Measurements from ENCODE around the gene RFTN1.

- no peak for TF ChIP-seq CREB1 (CRISPR knock-in tag; IDR thresholded peaks at IDR 0.05; ENCODE audit: low read depth)
- TF ChIP-seq, protein P1, sequence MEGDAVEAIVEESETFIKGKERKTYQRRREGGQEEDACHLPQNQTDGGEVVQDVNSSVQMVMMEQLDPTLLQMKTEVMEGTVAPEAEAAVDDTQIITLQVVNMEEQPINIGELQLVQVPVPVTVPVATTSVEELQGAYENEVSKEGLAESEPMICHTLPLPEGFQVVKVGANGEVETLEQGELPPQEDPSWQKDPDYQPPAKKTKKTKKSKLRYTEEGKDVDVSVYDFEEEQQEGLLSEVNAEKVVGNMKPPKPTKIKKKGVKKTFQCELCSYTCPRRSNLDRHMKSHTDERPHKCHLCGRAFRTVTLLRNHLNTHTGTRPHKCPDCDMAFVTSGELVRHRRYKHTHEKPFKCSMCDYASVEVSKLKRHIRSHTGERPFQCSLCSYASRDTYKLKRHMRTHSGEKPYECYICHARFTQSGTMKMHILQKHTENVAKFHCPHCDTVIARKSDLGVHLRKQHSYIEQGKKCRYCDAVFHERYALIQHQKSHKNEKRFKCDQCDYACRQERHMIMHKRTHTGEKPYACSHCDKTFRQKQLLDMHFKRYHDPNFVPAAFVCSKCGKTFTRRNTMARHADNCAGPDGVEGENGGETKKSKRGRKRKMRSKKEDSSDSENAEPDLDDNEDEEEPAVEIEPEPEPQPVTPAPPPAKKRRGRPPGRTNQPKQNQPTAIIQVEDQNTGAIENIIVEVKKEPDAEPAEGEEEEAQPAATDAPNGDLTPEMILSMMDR (conservative IDR thresholded peaks at IDR 0.05; ENCODE audit: low read depth in 2 of 2), result no peak
- TF ChIP-seq EZH2 (IDR thresholded peaks at IDR 0.05; ENCODE audit: low read depth, unreplicated experiment), result no peak
- TF ChIP-seq POLR2AphosphoS5 (IDR thresholded peaks at IDR 0.05; ENCODE audit: low read depth), result no peak
- TF ChIP-seq ZNF114 (CRISPR knock-in tag; IDR thresholded peaks at IDR 0.05), result no peak
Observed at GRCh38 chr3:16463119-16463518, 50.4 kb downstream of the RFTN1 start.

All from GM23338 (cell line).